Measurements from ENCODE around the gene ZNF768.
"Not testable (repeated sequence)": the region's sequence is repeated elsewhere in the genome, so short reads cannot be mapped to it uniquely, and the experiment has no call there.

ZNF768 gene

GRCh38 chr16:30555315-30556124, 29.2 kb upstream of the ZNF768 start:
- FAIRE-seq = no peak

DNA sequence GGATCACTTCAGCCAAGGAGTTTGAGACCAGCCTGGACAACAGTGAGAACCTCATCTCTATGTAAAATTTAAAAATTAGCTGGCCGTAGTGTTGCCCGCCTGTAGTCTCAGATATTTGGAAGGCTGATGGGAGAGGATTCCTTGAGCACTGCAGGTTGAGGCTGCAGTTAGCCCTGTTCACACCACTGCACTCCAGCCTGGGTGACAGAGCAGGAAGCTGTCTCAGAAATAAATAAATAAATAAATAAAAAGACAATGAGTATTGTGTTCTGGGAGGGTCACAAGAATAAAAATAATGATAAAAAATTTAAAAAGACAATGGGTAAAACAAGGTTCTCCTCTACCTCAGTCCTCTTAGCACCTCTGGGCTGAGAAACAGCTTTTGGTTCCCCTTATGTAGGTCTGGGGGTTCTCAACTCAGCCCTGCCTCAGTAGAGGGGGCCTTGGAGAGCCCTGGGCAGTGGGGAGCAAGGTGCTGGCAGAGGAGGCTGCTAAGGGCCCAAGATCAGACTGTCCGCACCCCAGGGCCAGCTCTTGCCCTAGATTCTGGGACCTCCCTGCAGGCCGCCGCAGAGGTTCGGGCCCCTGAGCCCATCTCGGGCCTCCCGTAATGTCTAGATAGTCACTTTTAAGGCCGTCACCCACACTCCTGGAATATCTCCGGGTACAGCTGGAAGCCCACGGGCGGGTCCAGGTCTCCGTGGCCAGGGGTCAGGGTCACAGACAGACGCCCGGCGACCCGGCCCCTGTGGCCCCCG, 28.4 kb upstream of the ZNF768 start:
- FAIRE-seq = no peak

GRCh38 chr16:30553393-30553899, 27.1 kb upstream of the ZNF768 start:
- FAIRE-seq = no peak

- FAIRE-seq = no peak
Measured at GRCh38 chr16:30552956-30553355, 26.6 kb upstream of the ZNF768 start.

DNA sequence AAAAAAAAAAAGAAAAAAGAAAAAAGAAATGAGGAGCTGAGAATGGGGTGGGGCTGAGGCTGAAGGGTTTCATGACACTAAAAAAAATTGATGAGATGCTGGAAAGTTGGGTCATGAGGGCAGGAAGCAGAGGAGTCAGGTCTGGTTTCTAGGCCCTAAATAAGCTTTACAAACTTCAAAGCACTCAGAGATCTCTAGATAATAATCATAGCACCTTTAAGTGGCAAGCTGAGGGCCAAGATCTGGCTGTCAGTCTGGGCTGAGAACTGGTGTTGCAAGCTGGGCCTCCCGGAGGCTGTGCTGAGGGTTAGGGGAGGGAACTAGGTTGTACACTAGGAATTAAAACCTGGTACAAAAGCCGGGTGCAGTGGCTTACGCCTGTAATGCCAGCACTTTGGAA, 25.4 kb upstream of the ZNF768 start:
- no peak for FAIRE-seq

- FAIRE-seq = no peak
Measured at GRCh38 chr16:30548416-30549253, 22.3 kb upstream of the ZNF768 start.

- no peak for FAIRE-seq
Measured at GRCh38 chr16:30546115-30546514, 19.7 kb upstream of the ZNF768 start.

DNA sequence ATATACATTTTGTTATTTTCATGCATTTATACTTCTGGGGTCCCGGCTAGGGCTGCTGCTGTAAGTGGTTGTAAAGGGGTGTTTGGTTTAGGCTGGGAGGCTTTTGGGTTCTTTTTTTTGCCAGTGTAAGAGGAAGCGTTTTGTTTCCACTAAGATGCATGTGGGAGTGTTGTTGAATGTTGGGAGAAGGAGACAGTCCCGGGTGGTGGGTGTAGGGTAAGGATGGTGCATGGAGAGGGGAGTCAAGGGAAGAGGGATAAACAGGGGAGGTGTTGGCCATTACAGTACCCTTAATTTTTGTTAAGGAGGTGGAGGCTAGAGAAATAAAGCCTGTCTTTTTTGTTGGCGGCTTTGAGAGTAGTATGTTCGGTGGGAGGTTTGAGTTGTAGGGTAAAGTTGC, 16.7 kb upstream of the ZNF768 start:
- no peak for FAIRE-seq

DNA sequence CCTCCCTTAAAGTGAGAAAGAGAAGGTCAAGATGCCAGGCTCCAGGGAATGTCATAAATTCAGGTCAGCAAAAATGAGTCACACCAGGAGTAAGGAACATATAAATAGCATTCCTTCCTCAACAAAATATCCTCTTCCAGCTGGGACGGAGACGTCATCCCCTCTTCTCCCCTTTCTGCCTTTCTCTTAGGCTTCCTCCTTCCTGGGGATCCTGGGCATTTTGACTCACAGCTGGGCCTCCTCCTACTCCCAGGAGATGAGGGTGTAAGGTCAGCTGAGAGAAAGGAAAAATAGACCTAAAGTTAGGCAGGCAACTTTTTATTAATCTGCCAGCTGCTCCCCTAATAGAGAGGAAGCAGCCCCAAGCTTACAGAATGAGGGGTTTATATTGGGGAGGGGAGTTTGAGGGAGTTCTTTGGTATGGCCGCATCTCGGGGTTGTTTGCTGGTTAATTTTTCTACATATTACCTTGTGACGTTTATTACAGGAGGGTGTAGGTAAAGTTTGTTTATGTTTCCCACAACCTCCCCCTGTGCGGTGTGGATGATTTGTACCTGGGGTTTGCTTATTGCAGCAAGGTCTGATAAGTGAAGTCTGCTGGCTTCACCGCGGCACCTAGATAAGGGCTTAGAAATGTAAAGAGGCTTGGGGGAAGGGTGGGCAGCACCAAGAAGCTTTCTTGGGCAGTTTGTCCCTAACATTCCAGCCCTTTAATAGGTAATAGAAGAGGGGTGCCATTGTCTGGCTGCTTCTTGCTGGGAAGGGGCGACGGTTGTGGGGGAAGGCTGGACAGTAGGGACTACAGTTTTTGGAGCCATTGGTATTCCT, 15.3 kb upstream of the ZNF768 start:
- no peak for FAIRE-seq

DNA sequence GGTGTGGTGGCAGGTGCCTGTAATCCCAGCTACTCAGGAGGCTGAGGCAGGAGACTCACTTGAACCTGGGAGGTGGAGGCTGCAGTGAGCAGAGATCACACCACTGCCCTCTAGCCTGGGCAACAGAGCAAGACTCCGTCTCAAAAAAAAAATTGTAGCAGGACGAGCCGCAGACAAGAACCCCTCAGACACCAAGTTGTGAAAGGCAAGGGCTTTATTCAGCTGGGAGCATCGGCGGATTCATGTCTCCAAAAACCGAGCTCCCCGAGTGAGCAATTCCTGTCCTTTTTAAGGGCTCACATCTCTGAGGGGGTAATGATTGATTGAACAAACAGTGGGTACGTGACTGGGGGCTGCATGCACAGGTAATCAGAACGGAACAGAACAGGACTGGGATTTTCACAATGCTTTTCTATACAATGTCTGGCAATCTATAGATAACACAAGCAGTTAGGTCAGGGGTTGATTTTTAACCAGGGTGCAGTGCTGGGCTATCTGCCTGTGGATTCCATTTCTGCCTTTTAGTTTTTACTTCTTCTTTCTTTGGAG, 14.6 kb upstream of the ZNF768 start:
- FAIRE-seq = not testable (repeated sequence)

DNA sequence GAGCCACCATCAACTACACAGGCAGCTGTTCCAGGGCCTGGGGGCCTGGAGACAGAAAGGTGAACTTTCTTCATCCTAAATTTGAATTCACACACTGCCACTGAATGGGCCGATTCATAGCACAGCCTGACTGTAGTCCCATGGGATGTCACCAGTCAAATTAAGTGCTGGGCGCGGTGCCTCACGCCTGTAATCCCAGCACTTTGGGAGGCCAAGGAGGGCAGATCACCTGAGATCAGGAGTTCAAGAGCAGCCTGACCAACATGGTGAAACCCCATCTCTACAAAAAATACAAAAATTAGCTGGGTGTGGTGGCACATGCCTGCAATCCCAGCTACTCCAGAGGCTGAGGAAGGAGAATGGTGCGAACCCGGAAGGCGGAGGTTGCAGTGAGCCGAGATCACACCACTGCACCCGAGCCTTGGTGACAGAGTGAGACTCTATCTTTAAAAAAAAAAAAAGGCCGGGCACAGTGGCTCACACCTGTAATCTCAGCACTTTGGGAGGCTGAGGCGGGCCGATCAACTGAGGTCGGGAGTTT, 13.7 kb upstream of the ZNF768 start:
- not testable (repeated sequence) for FAIRE-seq

DNA sequence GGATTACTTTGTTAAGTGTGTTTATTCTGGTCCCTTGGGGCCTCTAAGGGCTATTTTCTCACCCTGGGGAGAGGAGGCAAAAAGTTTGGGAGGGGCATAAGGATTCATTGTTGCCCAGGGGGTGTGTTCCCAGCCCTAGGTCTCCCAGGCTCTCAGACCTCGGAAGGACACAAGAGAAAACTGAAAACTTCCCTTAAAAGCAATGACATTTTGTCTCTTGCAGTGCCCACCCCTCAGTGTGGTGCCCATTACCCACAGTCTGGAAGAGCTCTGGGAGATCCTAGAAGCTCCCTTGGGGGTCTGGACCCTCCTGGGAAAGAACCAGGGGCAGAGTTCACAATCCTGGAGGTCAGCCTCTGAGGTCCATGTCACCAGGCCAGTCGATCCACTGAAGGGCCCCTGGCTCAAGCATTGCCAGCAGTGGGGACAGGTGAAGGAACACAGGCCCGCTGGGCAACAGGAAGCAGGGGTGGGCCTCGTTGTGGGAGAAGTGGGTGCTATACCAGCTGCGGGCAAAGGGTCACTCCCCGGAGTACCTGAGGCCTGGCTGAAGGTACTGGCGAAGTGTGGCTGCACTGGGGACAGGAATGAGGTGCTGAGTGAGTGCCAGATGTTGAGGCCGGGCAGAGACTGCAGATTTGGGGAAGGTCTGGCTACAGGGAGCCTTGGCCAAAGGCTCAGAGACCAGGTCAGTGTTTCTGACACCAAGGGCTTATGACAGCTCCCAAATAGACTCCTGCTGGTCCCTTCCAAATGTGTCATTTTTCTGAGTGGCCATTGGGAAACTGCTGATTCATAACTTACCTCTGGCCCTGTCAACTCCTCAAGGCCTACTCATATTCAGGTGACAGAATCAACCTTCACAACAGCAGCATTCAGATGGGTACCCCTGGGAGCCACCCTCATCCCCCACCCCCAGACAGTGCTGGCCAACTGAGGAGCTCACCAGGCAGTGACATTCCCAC, 12.9 kb upstream of the ZNF768 start:
- FAIRE-seq = no peak

GRCh38 chr16:30536391-30537024, 10.1 kb upstream of the ZNF768 start:
- not testable (repeated sequence) for FAIRE-seq

- FAIRE-seq = no peak
Measured at GRCh38 chr16:30535777-30536190, 9.4 kb upstream of the ZNF768 start.

DNA sequence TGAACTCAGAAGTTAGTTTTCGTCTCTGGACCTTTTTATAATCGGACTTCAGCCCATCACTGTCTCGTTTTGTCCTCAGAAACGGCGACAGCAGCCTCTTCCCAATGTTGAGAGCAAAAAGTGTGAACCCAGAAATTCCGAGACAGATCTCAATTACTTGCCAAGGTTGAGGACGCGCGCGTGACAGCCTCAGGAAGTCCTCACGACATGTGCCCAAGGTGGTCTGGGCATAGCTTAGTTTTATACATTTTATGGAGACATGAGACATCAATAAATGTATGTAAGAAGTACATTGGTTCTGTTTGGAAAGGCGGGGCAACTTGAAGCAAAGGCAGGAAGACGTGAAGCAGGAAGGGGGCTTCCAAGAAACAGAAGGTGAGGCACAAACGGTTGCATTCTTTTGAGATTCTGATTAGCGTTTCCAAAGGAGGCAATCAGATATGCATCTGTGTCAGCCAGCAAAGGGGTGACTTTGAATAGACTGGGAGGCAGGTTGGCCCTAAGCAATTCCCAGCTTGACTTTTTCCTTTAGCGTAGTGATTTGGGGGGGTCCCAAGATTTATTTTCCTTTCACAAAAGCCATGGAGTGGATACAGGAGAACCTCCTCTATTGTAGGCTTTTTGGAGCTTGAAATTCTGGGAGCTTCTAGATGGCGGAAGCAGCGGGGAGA, 8.9 kb upstream of the ZNF768 start:
- no peak for FAIRE-seq

GRCh38 chr16:30534368-30535105, 8.2 kb upstream of the ZNF768 start, which contains the start of gene ZNF747:
ZNF747 (minus strand) TSS chr16:30534858; CDS start chr16:30534679, 179 bp downstream.
- FAIRE-seq = no peak

DNA sequence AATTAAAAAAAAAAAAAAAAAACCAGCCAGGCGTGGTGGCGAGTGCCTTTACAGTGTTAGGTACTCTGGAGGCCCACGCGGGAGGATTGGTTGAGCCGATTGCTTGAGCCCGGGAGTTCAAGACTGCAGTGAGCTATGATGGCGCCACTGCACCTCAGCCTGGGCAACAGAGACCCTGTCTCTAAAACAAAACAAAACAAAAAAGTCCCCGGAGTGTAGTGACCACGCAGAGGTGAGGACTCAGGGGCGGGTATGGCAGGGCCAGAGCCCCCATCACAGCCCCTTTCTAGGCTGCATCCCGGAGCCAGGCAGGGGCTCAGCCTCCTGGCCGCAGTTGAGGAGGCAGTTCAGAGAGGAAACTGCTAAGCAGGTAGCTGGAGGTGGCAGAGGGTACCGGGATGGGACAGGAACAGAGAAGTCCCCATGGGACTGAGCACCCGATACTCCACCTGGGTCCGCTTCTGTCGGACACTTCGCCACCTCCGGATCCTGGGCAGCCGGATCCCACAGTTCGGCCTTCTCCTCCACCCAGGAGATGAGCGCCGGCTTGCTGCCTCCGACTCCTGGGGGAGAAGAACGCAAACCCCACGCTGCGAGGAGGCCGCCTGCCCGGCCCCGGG, 7.5 kb upstream of the ZNF768 start:
- FAIRE-seq = no peak

DNA sequence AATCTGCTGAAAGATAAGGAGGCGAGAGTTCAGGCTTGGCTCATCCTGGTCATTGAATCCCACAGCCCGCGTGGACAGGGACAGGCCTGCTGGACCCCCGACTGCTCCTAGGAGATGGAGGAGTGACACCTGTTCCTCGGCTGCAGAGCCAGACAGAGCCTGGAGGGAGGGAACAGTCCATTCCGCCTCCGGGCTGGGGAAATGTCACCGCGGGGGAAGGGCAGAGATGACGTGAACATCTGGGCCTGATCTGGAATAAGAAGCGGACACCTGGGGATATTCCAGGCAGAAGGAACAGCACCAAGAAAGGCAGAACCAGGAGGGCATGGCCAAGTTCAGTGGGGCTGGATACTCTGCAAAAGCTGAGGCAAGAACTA, 6.8 kb upstream of the ZNF768 start:
- FAIRE-seq = no peak

Data from colon (tissue), 2 donors.